ENCODE measurements around the gene IRF2BP1.

DNA sequence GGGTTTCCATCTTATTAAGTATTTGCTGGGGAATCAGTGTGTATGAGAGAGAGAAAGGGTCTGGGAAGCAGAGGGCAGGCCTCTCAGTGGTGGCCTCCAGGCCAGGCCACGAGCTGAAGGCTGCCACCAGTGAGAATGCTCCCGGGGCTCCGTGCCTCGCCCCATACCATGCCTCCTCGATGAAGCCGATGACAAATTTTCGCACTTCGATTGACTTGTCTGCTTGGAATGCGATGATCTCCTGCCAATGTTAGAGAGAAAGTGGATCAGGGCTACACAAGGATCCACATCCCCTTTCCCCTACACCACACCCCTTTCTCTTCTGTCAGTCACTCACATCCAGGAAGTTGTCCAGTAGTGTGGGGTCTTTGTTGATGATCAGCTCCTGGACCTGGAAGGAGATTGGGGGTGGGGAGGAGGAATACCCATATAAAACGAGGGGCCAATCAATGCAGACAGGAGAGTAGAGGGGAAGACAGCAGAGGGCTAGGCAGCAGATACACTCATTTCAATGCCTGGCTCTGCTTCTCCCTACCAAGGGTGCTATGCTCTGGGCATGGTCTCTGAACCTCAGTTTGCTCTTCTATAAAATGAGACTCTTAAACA lies 33.7 kb downstream of the IRF2BP1 start:
- TF ChIP-seq, protein P1, sequence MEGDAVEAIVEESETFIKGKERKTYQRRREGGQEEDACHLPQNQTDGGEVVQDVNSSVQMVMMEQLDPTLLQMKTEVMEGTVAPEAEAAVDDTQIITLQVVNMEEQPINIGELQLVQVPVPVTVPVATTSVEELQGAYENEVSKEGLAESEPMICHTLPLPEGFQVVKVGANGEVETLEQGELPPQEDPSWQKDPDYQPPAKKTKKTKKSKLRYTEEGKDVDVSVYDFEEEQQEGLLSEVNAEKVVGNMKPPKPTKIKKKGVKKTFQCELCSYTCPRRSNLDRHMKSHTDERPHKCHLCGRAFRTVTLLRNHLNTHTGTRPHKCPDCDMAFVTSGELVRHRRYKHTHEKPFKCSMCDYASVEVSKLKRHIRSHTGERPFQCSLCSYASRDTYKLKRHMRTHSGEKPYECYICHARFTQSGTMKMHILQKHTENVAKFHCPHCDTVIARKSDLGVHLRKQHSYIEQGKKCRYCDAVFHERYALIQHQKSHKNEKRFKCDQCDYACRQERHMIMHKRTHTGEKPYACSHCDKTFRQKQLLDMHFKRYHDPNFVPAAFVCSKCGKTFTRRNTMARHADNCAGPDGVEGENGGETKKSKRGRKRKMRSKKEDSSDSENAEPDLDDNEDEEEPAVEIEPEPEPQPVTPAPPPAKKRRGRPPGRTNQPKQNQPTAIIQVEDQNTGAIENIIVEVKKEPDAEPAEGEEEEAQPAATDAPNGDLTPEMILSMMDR (IDR thresholded peaks at IDR 0.05), result no peak
- no peak for TF ChIP-seq POLR2A (IDR thresholded peaks at IDR 0.05)
